B cell (primary cell): ENCODE measurements around the gene RAPGEF1. TPM values are rescaled to one million over a fixed set of nuclear protein-coding genes. Genes with fewer than 3 reads are reported as not detected.

Source experiments
- ATAC-seq: fragments of 200-7000 bp; cut with Tn5 transposase; one replicate; pipeline ENCODE4 v1.10.0; 2021; ENCODE audit warnings: low read depth, mild to moderate bottlenecking, moderate number of reproducible peaks, moderate library complexity
- CTCF ChIA-PET: fragments of 350-600 bp; sonication (Branson Sonifier 250); formaldehyde crosslinking; loops from one replicate; lab custom pipeline; 2021; ENCODE audit warnings: antibody characterized with exemption, inconsistent platforms; lab: Charles Lee
- POLR2A ChIA-PET: fragments of 350-600 bp; sonication (Branson Sonifier 250); formaldehyde crosslinking; loops from one replicate; lab custom pipeline; 2021; ENCODE audit warnings: antibody characterized with exemption; lab: Charles Lee
- DNase-seq: peaks from one replicate; pipeline ENCODE4 v3.0.0; 2013
- H2AFZ ChIP-seq: 2 replicates; pipeline ENCODE4 v1.6.1; 2012; ENCODE audit warnings: mild to moderate bottlenecking, low read depth, low read length; ENCODE audit not compliant: insufficient read depth, poor library complexity, severe bottlenecking
- H3K27ac ChIP-seq, 2 donors: 1 replicate in 1 of 2; 2 replicates in 1 of 2; pipeline ENCODE4 v1.5.1; 2012 to 2013; ENCODE audit warnings: low read length in 2 of 2, mild to moderate bottlenecking in 2 of 2, moderate library complexity in 1 of 2
- H3K27me3 ChIP-seq, 4 experiments: fragments of 200-600 bp in 1 of 4; sonication (generic) in 1 of 4; replicated peaks in 1 of 4; 1 replicate in 2 of 4; 2 replicates in 2 of 4; pipeline versions ENCODE4 v1.6.1 to v1.7.0; 2013 to 2016; ENCODE audit warnings: low read length in 3 of 4, mild to moderate bottlenecking in 2 of 4, mixed read lengths in 1 of 4, moderate library complexity in 1 of 4; ENCODE audit not compliant: insufficient read depth in 4 of 4, control insufficient read depth in 3 of 4; ENCODE audit errors: control extremely low read depth in 1 of 4
- H3K36me3 ChIP-seq, 2 experiments: replicated peaks in 1 of 2; 1 replicate in 1 of 2; 2 replicates in 1 of 2; pipeline versions ENCODE4 v1.6.1 to v1.7.1; 2013; ENCODE audit warnings: low read length in 1 of 2; ENCODE audit not compliant: insufficient read depth in 2 of 2, control insufficient read depth in 1 of 2; ENCODE audit errors: control extremely low read depth in 1 of 2, extremely low read depth in 1 of 2
- H3K4me1 ChIP-seq, 2 donors: fragments of 200-600 bp in 1 of 2; sonication (generic) in 1 of 2; 1 replicate in 1 of 2; 2 replicates in 1 of 2; pipeline versions ENCODE4 v1.5.1 to v1.6.1; 2013 to 2017; ENCODE audit warnings: low read length in 2 of 2; ENCODE audit not compliant: control insufficient read depth in 2 of 2, insufficient read depth in 2 of 2
- H3K4me2 ChIP-seq: replicated peaks from 2 replicates; pipeline ENCODE3; 2012; ENCODE audit warnings: mild to moderate bottlenecking, low read depth, low read length; ENCODE audit not compliant: poor library complexity, severe bottlenecking
- H3K4me3 ChIP-seq, 5 experiments: fragments of 200-600 bp in 1 of 5; sonication (generic) in 1 of 5; 1 replicate in 3 of 5; 2 replicates in 2 of 5; pipeline versions ENCODE4 v1.5.1 to v1.7.0; 2011 to 2016; ENCODE audit warnings: low read length in 4 of 5, mild to moderate bottlenecking in 4 of 5, low read depth in 2 of 5, control low read depth in 1 of 5, moderate library complexity in 1 of 5; ENCODE audit not compliant: insufficient read depth in 1 of 5; ENCODE audit errors: control extremely low read depth in 1 of 5, extremely low read depth in 1 of 5
- H3K79me2 ChIP-seq: fragments of 200-600 bp; sonication (generic); one replicate; pipeline ENCODE4 v1.6.0; 2016; ENCODE audit warnings: low read length; ENCODE audit not compliant: control insufficient read depth, insufficient read depth
- H3K9ac ChIP-seq: fragments of 200-600 bp; sonication (generic); 2 replicates; pipeline ENCODE4 v1.6.1; 2017; ENCODE audit warnings: mild to moderate bottlenecking, low read length, moderate library complexity
- H3K9me3 ChIP-seq, 3 donors: one replicate each; pipeline versions ENCODE4 v1.6.1 to v1.7.1; 2013; ENCODE audit warnings: low read length in 2 of 3; ENCODE audit not compliant: control insufficient read depth in 2 of 3, insufficient read depth in 1 of 3; ENCODE audit errors: control extremely low read depth in 1 of 3
- H4K20me1 ChIP-seq: 2 replicates; pipeline ENCODE4 v1.6.0; 2012; ENCODE audit warnings: mild to moderate bottlenecking, low read length; ENCODE audit not compliant: insufficient read depth, control insufficient read depth, poor library complexity, severe bottlenecking
- H3K27ac Mint-ChIP-seq: one replicate; pipeline ENCODE4 v1.8.0; 2021; ENCODE audit warnings: mixed read lengths
- H3K27me3 Mint-ChIP-seq: one replicate; pipeline ENCODE4 v1.8.0; 2021; ENCODE audit warnings: mixed read lengths
- H3K4me1 Mint-ChIP-seq: one replicate; pipeline ENCODE4 v1.8.0; 2021; ENCODE audit warnings: mixed read lengths
- H3K4me3 Mint-ChIP-seq: one replicate; pipeline ENCODE4 v1.8.0; 2021; ENCODE audit warnings: mixed read lengths
- H3K9me3 Mint-ChIP-seq: one replicate; pipeline ENCODE4 v1.8.0; 2022; ENCODE audit warnings: mixed read lengths; ENCODE audit not compliant: insufficient read depth
- EZH2 ChIP-seq: IDR thresholded peaks from 2 replicates; pipeline ENCODE4 v1.6.1; 2012; ENCODE audit warnings: borderline replicate concordance, low read depth, mild to moderate bottlenecking, moderate library complexity, low read length; ENCODE audit not compliant: insufficient read depth, poor library complexity, severe bottlenecking
- WGBS: methylation state at CpG from one replicate; pipeline ENCODE4 v1.1.5; 2013; ENCODE audit warnings: missing lambda C conversion rate; ENCODE audit not compliant: insufficient coverage; 5-methylcytosine and 5-hydroxymethylcytosine counted together
- intact Hi-C: fragments of 100-400 bp; cut with micrococcal nuclease; formaldehyde crosslinking; loops from one replicate; pipeline ENCODE4 v1.10.0; 2022
- polyA plus RNA-seq: library from polyadenylated mRNA; depleted of rRNA; stranded (reverse); fragments of >200 nt; gene quantifications from 2 replicates; pipeline ENCODE4 v1.2.3, GENCODE V29; 2012
- total RNA-seq, 2 donors: library from RNA; stranded (reverse); fragments of 120-200 nt in 1 of 2; gene quantifications; 1 replicate in 1 of 2; 2 replicates in 1 of 2; pipeline versions ENCODE4 v1.2.3 to v1.2.4, GENCODE V29; 2013 to 2022
- TF ChIP-seq, protein P1 (sequence below): fragments of 200-600 bp; IDR thresholded peaks from one replicate; pipeline ENCODE4 v1.8.0; 2022; ENCODE audit warnings: antibody characterized with exemption, mild to moderate bottlenecking

RAPGEF1 gene
- total and polyA plus RNA-seq, 2 donors (not counting 1 experiment from before 2014, with no cell fraction given): 134 to 447 TPM

DNA sequence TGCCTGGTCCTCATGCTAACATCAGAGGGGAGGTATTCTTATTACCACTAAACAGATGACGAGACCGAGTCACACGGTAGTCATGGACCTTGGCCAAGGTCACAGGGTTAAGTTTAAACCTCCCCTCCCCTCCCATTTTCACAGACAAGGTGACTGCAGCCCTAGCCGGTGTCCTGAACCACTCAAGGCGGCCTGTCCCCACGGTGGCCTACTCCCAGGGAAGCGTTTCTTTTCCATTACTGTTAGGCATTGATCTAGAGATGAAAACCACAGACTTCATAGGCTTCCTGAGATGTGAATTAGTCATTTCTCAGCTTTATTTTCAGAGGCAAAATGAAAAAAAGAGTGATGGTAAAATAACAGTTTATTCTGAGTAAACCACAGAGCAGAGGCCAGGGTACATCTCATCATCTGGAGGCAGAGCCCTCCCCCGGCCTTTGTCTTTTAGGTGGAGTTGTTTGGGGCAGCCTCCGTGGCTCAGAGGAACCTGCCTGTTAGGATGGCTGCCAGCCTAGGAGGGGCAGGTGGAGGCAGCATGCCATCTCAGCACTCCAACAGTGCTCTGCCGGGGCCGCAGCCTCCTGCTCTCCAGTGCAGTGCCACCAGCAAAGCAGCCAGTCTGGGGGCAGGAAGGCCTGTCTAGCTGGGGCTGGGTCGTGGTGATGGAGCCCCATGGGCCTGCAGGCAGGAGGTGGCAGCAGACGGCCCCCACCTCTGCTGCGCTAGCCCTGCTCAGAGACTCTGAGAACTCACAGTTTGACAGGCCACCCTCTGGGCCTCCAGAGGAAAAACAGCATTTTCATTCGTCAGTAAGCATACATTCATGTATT lies 71.2 kb downstream of the RAPGEF1 start:
- 23% methylated on average over 12 of the region's 15 CpGs for WGBS
- peak; percentile 57 for ATAC-seq
- peak overlapping the region in 3 of 5 experiments; percentile 0 to 25 (median 11) for H3K4me3 ChIP-seq
- H3K27me3 ChIP-seq: no peaks in the 10 kb centered on the region
- peak; percentile 81 for DNase-seq
- peak overlapping the region; percentile 71 to 96 for H3K27ac ChIP-seq
- ChIA-PET POLR2A (interaction anchor here (0.7 to 2.1 kb wide), 4 partner anchors 9 to 67 kb away, joined by 3 to 12 read pairs (median 4); no protein-coding TSS in a partner anchor), CTCF (interaction anchor here (0.9 to 3.2 kb wide), 6 partner anchors 9 to 70 kb away, joined by 3 to 14 read pairs (median 5); partner anchors contain the start of gene RAPGEF1)
- H3K27ac Mint-ChIP-seq: peak overlapping the region; percentile 94
- H3K4me2 ChIP-seq: peak overlapping the region; percentile 66
- H4K20me1 ChIP-seq: peaks cover 46% of the 10 kb centered on the region
- peak overlapping the region; percentile 44 for H3K9ac ChIP-seq
- H3K27me3 Mint-ChIP-seq: no peaks in the 10 kb centered on the region
- H3K4me1 Mint-ChIP-seq: peaks cover 94% of the 10 kb centered on the region
- peak overlapping the region; percentile 81 for H3K4me3 Mint-ChIP-seq
- no peaks in the 10 kb centered on the region for H3K9me3 ChIP-seq
- H3K4me1 ChIP-seq: peaks cover 89 to 92% of the 10 kb centered on the region in 2 donors
- intact Hi-C loops: loop anchor here (1.0 kb wide), 2 partner anchors 9 to 12 kb away; no protein-coding TSS in a partner anchor
- no peaks in the 10 kb centered on the region for H3K9me3 Mint-ChIP-seq
- peaks cover 100% of the 10 kb centered on the region for H3K79me2 ChIP-seq
- peak overlapping the region; percentile 47 for H2AFZ ChIP-seq
- peaks cover 0 to 32% of the 10 kb centered on the region in 2 experiments for H3K36me3 ChIP-seq
- TF ChIP-seq, protein P1, sequence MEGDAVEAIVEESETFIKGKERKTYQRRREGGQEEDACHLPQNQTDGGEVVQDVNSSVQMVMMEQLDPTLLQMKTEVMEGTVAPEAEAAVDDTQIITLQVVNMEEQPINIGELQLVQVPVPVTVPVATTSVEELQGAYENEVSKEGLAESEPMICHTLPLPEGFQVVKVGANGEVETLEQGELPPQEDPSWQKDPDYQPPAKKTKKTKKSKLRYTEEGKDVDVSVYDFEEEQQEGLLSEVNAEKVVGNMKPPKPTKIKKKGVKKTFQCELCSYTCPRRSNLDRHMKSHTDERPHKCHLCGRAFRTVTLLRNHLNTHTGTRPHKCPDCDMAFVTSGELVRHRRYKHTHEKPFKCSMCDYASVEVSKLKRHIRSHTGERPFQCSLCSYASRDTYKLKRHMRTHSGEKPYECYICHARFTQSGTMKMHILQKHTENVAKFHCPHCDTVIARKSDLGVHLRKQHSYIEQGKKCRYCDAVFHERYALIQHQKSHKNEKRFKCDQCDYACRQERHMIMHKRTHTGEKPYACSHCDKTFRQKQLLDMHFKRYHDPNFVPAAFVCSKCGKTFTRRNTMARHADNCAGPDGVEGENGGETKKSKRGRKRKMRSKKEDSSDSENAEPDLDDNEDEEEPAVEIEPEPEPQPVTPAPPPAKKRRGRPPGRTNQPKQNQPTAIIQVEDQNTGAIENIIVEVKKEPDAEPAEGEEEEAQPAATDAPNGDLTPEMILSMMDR: no peak
- TF ChIP-seq EZH2: no peak
